Measurements from ENCODE around the gene NTRK3.

The NTRK3 gene

DNA sequence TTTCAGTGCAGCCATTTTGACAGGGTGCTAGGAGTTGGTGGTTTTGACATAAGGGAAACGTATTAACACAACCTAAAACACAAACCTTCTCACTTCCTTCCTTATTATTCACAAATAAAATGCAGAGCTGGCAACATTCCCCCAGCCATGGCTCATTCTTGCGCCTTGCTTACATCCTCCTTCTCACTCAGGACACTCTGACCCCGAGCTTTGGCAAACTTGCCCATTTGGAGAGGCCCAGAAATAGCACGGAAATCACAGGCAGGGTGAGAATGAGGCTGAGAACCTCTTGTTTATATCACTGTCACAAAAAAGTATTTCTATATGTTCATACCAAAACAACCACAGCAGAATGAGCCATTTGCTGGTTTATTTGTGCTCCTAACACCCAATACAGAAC lies 244.3 kb downstream of the NTRK3 start:
- H3K4me3 ChIP-seq (ENCODE audit: low read depth, low read length), result no peak overlapping the region

GRCh38 chr15:88011533-88011932 lies 245.0 kb downstream of the NTRK3 start:
- no peak overlapping the region for H3K4me3 ChIP-seq (ENCODE audit: low read depth, low read length)
- TF ChIP-seq, protein P1, sequence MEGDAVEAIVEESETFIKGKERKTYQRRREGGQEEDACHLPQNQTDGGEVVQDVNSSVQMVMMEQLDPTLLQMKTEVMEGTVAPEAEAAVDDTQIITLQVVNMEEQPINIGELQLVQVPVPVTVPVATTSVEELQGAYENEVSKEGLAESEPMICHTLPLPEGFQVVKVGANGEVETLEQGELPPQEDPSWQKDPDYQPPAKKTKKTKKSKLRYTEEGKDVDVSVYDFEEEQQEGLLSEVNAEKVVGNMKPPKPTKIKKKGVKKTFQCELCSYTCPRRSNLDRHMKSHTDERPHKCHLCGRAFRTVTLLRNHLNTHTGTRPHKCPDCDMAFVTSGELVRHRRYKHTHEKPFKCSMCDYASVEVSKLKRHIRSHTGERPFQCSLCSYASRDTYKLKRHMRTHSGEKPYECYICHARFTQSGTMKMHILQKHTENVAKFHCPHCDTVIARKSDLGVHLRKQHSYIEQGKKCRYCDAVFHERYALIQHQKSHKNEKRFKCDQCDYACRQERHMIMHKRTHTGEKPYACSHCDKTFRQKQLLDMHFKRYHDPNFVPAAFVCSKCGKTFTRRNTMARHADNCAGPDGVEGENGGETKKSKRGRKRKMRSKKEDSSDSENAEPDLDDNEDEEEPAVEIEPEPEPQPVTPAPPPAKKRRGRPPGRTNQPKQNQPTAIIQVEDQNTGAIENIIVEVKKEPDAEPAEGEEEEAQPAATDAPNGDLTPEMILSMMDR (IDR thresholded peaks at IDR 0.05; ENCODE audit: control insufficient read depth, extremely low read depth, insufficient read depth), result no peak
- no peak for DNase-seq (ENCODE audit: low read depth)

More for the DNA sequence above, 244.3 kb downstream of the NTRK3 start:
- TF ChIP-seq, protein P1 (IDR thresholded peaks at IDR 0.05; ENCODE audit: control insufficient read depth, extremely low read depth, insufficient read depth), result no peak
- DNase-seq (ENCODE audit: low read depth), result no peak

DNA sequence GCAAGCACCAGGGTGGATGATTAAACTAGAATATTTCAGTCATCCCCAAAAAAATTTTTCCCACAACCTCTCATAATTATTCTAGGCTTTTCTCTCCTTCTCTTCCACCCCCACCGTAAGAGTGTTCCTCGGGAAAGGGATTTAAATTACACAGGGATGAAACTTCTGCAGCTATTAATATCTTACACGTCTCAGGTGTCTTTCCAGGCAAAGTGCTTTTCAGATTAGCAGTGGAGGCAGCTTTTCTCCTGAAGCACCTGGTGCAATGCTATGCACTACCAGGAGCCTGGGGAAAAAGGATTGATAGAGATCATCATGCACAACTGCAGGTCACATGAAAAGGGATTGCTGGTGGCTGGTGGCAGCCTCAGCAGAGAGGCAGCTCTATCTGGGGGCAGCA lies 250.4 kb downstream of the NTRK3 start:
- TF ChIP-seq, protein P1 (IDR thresholded peaks at IDR 0.05; ENCODE audit: control insufficient read depth, extremely low read depth, insufficient read depth), result no peak
- H3K4me3 ChIP-seq (ENCODE audit: low read depth, low read length), result no peak overlapping the region
- no peak for DNase-seq (ENCODE audit: low read depth)

- TF ChIP-seq, protein P1 (IDR thresholded peaks at IDR 0.05; ENCODE audit: control insufficient read depth, extremely low read depth, insufficient read depth), result no peak
- DNase-seq (ENCODE audit: low read depth), result no peak
- H3K4me3 ChIP-seq (ENCODE audit: low read depth, low read length), result no peak overlapping the region
Observed at GRCh38 chr15:88004399-88004798, 252.1 kb downstream of the NTRK3 start.

DNA sequence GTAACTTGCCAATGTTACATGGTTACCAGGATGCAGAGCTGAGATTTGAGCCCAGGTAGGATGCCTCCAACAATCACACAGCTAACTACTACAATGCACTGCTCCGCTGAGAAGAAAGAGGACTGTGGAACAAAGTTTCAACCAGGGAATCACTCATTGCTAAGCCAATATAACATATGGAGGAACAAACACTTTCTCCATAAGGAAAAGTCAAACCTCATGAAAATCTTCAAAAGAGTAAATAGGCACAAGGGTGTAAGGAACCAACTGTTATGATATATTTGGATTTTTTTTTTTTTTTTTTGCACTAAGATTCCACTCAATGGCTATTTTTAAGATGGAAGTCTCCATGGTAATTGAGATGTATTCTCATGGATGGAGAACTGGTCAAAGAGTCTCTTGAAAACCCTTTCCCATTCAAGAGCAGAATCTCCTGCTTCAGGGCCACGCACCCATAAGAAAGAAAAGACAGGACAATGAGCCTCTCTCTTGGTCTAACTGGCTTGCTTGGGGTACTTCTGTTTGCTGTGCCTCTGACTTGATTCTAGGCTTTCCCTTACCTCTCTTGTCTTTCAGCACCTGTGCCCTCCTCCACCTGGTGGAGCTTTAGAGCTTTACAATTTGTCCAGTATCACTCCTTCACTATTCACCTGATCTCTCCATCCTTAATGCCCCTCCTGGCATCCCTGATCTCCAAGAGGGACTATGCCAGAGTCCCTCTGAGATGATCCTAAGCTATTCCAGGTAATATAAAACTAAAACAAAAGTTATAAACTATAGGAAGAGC lies 252.8 kb downstream of the NTRK3 start:
- H3K4me3 ChIP-seq (ENCODE audit: low read depth, low read length), result no peak overlapping the region
- TF ChIP-seq, protein P1 (IDR thresholded peaks at IDR 0.05; ENCODE audit: control insufficient read depth, extremely low read depth, insufficient read depth), result peak; percentile 44
- DNase-seq (ENCODE audit: low read depth), result no peak

DNA sequence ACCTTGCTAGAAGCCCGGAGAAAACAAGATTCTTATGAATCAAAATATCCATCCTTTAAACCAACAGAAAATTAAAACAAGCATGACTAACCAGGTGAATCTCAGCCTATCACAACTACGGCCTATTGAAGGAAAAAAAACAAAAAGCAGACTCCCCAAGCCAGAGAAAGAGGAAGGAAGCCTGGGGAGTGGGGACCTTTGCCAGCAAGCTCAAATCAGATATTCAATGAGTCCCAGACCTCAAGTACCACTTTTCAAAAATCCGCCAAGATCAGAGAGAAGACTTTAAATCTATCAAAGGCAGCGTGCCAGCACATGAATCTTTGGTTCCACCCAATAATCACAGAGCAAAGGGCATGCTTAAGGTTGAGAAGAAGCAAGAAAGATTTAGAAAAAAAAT lies 253.8 kb downstream of the NTRK3 start:
- no peak for DNase-seq (ENCODE audit: low read depth)
- TF ChIP-seq, protein P1 (IDR thresholded peaks at IDR 0.05; ENCODE audit: control insufficient read depth, extremely low read depth, insufficient read depth), result no peak
- H3K4me3 ChIP-seq (ENCODE audit: low read depth, low read length), result no peak overlapping the region

- no peak for DNase-seq (ENCODE audit: low read depth)
- TF ChIP-seq, protein P1 (IDR thresholded peaks at IDR 0.05; ENCODE audit: control insufficient read depth, extremely low read depth, insufficient read depth), result no peak
Observed at GRCh38 chr15:87998630-87999029, 257.9 kb downstream of the NTRK3 start.

More at GRCh38 chr15:87998630-87999029, 257.9 kb downstream of the NTRK3 start:
- H3K4me3 ChIP-seq (ENCODE audit: low read depth, low read length), result no peak overlapping the region
